MV-4-11 (cell line): ENCODE data around the gene STAT1.
"Not testable (repeated sequence)": the region's sequence is repeated elsewhere in the genome, so short reads cannot be mapped to it uniquely, and the experiment has no call there.

Experiments used
- DNase-seq: peaks from one replicate; lab custom pipeline; 2025; lab: John Stamatoyannopoulos, UW

STAT1 gene

GRCh38 chr2:190981333-190981732, 32.6 kb downstream of the STAT1 start:
- no peak for DNase-seq

GRCh38 chr2:190980630-190981209, 33.3 kb downstream of the STAT1 start:
- no peak for DNase-seq

GRCh38 chr2:190979906-190980629, 33.9 kb downstream of the STAT1 start:
- DNase-seq = no peak

- no peak for DNase-seq
Observed at GRCh38 chr2:190978389-190979053, 35.5 kb downstream of the STAT1 start.

GRCh38 chr2:190977505-190977904, 36.5 kb downstream of the STAT1 start:
- DNase-seq = no peak

GRCh38 chr2:190976521-190976920, 37.5 kb downstream of the STAT1 start:
- no peak for DNase-seq

- DNase-seq = no peak
Observed at GRCh38 chr2:190974629-190975361, 39.2 kb downstream of the STAT1 start.

- no peak for DNase-seq
Observed at GRCh38 chr2:190973726-190974628, 40.0 kb downstream of the STAT1 start.

- no peak for DNase-seq
Observed at GRCh38 chr2:190973262-190973661, 40.7 kb downstream of the STAT1 start.

- no peak for DNase-seq
Observed at GRCh38 chr2:190972846-190973245, 41.1 kb downstream of the STAT1 start.

- DNase-seq = no peak
Observed at GRCh38 chr2:190972213-190972612, 41.8 kb downstream of the STAT1 start.

GRCh38 chr2:190970873-190971506, 43.0 kb downstream of the STAT1 start:
- peak; percentile 63 for DNase-seq

- no peak for DNase-seq
Observed at GRCh38 chr2:190970160-190970559, 43.8 kb downstream of the STAT1 start.

- DNase-seq = no peak
Observed at GRCh38 chr2:190968522-190968921, 45.4 kb downstream of the STAT1 start.

GRCh38 chr2:190965580-190966222, 48.3 kb downstream of the STAT1 start:
- DNase-seq = no peak

GRCh38 chr2:190964170-190964795, 49.7 kb downstream of the STAT1 start:
- no peak for DNase-seq

- no peak for DNase-seq
Observed at GRCh38 chr2:190963088-190963487, 50.9 kb downstream of the STAT1 start.

- peak; percentile 79 for DNase-seq
Observed at GRCh38 chr2:190961918-190962487, 52.0 kb downstream of the STAT1 start.

- DNase-seq = not testable (repeated sequence)
Observed at GRCh38 chr2:190961117-190961516, 52.9 kb downstream of the STAT1 start.
